Activated CD4-positive, alpha-beta T cell treated with anti-CD3 and anti-CD28 coated beads, Interleukin-2, amount 50 U/mL, for 16 hours (primary cell): ENCODE measurements around the gene ST6GAL2.

Source experiments
- DNase-seq: peaks from one replicate; pipeline ENCODE4 v3.0.0-alpha.2; 2020

Gene ST6GAL2

DNA sequence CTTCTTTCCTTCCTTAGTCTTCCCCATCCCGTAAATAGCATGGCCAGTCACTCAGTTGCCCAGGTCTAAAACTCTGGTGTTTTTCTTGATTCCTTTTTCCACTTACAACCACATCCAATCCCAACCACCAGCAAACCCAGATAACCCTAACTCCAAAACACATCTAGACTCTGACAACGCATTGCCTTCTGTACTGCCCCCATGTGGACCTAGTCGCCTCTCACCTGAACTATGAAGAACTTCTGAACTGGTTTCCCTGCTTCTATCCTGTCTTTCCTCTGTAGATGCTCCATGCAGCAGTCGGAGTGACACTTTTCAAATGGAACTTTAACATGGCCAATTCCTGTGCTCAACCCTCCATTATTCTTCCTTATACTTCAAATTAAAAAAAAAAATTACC, 26.5 kb downstream of the ST6GAL2 start:
- no peak for DNase-seq

DNA sequence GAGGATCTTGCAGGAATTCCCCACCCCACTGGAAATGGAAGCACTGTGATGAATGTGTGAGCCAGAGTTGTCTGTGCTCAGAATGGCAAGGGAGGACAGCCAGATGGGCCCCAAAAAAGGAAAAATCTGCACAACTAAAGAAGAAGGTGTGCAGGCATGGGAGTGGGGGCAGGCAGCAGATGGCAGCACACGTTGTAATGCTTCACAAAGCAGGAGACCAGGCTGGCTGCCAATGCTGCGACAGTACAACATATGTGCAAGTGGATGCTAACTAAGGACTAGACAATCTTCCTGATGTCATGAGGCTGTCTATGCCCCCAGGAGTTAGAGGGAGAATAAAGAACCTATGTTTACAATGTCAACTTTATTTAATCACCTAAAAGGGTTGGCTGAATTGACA, 27.2 kb downstream of the ST6GAL2 start:
- no peak for DNase-seq

DNA sequence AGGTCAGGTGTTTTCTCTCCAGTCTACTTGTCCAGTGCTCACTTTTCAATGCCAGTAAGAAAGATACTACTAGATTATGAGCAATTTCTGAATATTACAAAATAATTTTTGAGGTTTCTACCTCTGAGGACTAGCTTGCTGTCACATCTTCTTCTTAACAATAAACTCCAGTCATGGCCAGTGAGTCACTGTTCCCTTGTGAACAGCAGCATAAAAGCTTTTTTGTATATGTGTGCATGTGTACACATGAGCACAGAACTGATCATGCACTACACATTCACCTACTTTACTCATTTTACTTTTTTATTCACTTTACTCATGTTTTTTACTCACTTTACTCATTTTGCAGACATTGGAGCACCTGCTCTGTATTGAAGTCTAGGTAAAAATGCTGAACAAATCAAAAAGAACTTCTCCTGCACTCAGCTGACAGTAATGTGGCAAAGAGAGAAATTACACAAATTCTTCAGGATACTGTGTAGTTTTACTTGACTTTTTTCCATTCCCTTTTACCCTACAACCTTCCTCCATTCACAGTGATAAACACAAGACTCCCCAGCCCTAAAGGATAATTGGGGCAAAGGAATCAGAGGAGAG, 28.0 kb downstream of the ST6GAL2 start:
- DNase-seq: no peak

DNA sequence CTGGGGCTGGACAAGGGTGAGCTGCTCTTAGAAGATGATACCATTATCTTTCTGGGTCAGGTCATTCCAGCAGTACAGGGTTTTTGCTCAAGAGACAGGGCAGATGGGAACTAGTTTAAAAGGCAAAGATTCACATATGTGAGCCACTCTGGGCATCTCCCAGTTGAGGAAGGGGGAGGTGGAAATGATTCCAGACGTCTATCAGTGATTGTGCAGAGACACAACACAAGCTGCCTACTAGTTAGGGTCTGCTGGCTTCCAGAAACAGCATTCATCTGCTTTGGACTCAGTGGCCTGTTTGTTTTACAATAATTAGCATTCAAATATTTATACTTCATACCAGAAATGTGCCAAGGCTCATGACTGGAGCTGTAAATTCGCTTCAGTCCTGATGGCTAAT, 32.3 kb downstream of the ST6GAL2 start:
- no peak for DNase-seq

DNA sequence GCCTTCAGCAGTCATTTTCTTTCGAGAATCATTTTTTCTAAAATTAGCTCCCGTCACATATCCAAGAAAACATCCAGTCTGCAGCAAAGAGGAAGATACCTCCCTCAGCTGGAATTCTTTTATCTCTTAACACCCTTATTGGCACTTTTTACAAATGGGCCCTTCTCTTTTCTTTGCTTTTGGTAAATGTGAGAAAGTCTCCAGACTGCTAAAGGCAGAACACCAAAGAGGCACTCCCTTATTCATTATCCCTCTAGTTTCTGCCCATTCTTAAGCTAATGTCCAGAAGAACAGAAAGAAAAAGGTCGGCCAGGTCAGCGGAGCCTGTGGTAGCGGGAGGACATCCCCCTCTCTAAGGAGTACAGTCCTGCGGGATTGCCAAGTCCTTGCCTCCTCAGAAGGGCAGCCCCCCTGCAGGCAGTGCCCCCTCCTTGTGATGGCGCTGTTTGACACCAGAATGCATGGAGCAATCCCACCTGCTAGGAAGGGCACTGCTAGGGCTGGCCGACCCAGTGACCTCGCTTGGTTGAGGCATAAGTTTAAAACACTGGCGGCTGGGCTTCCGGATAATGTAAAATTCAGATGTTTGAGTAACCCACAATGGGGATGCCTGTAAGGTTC, 34.0 kb downstream of the ST6GAL2 start:
- DNase-seq: no peak

DNA sequence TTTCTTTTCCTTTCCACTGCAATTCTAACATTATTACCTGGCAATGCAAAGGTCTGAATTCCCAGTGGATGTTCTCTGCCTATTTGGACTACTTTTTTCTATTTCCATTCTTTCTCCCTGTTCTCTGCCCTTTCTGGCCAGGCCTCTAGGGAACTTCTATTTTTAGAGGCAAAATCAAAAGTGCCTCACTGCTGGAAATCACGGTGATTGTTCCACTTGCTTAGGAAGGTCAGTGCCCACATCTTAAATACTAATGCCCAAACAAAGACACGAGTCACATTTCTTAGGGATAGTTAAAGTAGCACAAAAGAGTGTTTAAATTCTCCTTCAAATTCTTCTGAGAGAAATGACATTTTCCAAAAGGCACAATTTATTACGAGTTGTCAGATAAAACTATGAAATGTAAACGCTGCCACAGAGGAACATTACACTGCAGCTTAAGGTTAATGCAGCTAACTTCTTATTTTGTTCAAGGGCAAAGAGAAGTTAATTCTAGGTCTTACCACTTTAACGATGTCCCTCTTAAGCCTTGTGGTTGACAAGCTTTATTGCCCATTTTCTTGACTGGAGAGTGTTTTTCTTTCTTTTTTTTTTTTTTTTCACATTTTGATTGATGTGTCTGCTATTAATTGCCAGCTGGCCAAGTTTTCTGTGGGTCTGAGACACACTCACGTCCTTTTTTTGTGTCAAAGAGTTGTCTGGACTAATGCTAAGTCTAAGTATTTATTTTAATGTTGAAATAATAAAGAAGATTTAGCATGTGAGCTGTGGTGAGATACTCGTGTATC, 34.7 kb downstream of the ST6GAL2 start:
- DNase-seq: no peak

DNA sequence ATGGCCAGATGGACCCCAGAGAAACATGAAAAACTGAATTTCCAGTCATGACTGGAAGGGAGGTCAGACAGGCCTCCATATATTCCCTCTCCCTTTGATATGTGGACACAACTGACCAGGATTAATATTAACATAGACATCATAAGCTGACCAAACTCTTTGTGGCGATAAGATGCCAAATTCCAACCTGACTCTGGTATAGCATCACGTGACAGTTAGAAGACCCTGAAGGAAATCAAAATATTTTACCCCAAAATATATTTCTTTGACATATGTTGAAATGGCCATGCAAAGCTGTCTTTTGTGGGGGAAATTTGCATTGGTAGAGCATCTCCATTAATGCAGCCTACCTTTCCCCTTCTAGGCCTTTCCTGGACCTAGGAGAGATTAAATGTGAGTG, 36.7 kb downstream of the ST6GAL2 start:
- DNase-seq: no peak

DNA sequence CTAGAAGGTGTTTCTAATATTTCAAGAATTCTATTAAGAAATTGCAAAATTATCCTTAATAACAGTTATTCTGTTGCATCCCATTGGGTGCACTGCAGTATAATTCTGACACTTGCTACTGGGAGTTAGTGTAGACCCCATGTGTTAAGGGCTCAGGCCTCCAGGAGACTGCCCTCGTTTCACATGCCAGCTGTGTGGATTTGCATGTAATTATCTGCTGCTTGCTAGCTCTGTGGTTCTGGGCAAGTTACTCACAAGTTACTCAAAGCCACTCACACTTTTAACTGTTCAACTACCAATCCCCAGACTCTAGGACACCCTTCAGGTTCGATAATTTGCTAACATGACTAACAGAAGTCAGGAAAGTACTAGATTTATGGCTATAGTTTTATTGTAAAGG, 38.6 kb downstream of the ST6GAL2 start:
- no peak for DNase-seq

DNA sequence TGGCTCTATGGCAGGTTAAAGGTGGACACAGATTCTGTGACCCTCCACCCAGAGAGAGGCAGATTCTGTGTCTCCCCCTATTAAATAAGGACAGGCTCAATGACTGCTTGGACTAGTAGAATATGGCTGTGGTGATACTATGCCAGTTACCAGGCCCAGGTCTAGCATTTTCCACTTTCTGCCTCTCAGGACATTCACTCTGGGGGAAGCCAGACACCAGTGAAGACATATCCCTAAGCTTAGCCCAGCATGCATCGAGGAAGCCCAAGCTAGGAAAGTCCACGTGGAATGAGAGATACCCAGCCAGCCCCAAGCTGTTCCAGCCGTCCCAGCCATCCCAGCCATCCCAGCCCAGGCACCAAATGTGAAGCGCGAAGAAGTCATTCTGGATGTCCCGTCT, 40.3 kb downstream of the ST6GAL2 start:
- DNase-seq: no peak

DNA sequence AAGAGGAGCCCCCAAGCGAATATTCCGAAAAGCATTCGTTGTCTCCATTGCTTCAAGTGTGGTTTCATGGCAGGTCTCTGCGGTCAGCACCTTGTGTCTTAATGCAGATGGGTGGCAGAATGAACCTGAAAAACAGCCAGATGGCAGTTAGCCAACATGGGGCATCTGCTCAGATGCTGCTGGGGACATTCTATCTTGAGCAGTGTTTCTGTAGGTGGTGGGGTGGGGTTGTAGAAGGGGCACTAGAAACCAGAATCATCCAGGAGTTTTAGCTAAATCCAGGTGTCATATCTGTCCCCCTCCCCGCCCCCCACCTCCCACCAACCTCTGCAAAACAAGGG, 42.1 kb downstream of the ST6GAL2 start:
- no peak for DNase-seq

DNA sequence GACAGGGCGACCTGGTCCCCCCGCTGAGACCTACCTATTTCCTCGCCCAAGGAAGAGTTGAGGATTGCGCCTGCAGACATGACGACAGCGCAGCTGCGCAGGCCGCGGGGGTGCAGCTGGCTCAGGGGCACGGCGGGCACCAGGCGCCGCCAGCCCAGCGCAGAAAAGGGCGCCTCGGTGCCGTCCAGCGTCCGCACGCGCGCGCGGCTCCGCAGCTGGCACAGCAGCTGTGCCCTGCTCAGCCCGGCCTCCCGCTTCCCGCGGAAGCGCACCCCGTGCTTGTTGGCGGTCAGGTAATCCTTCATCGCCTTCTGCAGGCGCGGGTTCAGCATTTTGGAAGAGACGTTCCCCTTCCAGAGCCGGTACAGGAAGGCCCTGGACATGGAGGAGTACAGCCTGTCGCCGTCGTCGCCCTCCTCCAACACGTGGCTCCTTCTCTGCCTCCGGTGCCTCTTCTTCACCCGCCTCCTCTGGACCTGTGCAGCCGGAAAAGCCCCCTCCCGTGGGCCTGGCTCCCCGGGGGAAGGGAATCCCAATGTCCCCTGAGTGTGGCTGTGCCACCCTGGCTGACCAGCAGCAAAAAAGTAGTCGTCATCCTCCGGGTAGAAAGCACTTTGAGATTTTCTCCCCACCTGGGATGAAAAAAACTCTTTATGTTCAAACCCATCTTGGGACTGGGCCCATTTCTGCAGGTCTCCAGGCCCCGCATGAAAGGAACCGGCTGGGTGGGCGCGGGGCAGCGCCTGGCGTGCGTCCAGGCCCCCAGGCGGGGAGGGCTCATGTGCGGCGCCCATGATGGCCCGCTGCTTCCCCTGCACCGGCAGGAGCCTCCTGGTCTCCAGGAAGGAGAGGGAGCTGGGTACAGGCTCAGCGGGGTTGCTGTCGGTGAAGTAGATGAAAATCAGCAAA, 42.7 kb downstream of the ST6GAL2 start:
- DNase-seq: no peak

DNA sequence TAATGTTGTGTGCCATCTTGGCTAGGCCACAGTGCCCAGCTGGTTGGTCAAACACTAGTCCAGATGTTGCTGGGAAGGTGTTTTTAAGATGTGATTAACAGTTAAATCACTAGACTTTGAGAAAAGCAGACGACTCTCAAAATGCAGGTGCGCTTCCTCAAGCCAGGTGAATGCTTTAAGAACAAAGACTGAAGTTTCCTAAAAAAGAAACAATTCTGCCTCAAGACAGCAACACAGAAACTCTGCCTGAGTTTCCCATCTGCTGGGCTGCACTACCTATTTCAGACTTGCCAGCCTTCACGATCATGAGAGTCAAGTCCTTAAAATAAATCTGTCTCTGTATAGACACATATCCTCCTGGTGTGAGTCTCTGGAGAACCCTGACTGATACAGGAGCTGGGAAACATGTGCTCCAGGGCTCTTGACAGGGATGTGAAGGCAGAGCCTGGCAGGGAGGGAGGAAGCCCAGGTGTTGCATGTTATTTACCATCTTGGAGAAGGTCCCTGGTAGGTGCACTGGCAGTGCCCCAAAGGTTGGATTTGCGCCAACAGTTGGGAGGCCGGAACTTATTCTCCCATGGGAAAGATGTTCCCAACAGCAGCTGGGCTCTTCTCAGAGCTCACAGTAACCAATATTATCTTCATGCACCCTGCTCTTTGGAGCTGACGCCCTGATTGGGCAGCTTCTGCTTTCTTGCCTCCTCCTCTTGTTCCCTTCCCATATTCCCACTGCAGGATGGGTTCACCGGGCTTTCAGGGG, 43.9 kb downstream of the ST6GAL2 start:
- DNase-seq: no peak

DNA sequence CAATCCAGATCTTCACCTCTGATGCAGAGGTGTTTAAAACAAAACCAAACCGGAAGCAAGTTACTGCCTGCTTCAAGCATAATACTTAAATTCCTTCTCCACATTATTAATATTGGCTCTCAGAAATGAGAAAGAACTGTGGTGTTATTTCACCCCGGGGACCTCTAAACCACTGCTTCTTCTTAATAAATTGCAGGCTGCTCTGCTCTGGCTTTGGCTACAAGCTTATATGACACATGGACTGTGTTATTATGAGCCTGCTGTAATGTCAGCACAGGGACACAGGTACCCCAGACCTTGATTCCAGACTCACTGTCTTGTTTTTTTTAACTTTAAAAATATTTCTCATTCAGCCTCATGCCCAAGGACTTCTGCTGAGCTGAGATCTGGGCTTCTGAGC, 45.1 kb downstream of the ST6GAL2 start:
- DNase-seq: no peak

DNA sequence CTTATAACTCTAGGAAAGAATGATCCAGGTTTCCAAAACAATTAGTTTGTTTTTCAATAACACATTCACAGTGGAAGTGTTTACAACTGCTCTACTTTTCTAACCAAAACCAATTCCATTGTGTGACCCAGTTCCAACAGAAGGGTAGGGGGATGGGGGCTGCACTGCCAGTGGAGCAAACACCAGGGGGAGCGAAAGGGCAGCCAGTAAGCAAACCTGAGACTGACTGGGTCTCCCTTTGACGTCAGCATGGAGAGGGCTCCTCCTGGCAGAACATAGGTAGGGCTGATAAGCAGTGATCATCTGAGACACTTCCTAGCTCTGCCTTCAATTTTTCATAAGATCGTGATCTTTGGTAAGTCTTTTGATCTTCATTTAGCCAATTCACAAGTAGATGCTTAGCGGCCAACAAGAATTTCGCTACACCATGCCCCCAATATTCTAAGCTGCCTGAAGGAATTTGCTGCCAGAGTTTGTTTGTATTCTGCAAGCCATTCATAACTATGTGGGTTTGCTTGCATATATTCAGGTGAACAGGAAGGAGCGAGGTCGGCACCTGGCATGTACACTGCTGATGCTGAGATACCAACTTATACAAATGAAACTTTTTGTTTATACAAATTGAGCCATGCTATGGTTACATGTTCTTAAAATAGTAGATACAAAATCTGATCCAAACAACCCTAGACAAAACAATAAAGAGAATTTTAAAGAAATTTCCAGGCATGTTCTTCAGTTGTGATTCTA, 45.9 kb downstream of the ST6GAL2 start:
- no peak for DNase-seq

DNA sequence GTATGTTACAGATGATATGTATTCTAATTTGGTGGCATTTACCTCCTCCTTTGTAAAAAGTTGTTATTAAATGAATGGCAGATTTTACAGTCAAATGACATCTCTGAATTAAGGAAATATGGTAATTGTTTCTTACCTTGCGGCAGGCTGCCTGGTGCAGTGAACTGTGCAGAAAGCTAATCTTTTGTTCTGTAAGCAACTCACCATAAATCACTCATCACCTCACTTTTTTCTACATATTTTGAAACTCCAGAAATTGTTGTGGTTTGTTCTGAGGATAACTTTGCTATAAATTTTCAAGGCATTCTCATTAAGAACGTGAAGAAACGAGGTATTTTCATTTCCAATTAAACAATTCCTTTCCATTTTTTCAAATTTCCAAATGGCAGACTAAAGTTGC, 52.7 kb downstream of the ST6GAL2 start:
- DNase-seq: no peak

DNA sequence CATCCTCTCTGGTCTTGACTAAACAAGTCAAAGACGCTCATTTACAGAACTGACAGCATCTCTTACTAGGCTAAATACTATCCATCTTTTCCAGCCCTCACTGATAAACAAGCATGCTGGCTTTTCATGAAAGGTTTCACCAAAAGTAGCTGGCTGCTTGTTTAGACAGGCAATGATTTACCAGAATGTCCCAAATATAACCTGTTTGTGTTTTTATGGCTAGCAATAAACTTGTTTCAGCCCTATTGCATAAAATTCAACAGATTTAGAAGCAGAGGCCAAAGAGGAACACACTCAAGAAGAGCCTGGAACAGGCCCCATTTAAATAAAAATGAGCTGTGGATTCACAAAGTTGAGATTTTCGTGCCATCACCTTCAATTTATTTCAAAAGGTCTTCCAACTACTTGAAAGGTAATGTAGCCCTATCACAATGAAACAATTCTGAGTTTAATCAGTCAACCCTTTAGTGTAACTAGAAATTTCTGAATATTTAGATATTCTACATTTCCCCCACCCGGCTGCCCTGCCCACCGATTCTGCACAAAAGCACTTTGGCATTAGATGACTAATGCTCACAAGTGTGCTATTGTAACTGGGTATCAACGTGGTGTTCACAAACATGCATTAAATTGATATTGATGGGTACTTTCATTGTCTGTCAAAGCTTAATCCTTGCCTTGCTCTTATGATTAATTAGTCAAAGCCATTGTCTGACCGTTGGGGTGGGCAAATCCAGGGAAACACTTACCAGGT, 54.0 kb downstream of the ST6GAL2 start:
- DNase-seq: no peak

DNA sequence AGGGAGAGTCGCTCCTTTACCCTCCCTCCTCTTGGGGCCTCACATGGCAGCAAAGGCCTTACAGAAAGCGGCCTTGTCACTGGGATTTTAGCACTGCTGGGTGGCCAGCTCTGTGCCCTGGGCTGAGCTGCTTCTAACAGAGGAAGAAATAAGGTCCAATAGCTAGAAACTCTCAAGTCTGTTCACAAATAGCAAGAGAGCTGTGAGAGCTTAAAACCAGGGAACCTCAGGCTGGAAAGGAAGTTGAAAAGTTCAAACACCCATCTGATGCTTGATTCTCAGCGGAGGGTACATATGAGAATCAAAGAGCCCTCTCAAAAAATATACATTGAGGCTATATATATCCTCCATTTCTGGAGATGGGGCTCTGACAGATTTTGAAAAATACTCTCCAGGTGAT, 54.7 kb downstream of the ST6GAL2 start:
- DNase-seq: no peak

DNA sequence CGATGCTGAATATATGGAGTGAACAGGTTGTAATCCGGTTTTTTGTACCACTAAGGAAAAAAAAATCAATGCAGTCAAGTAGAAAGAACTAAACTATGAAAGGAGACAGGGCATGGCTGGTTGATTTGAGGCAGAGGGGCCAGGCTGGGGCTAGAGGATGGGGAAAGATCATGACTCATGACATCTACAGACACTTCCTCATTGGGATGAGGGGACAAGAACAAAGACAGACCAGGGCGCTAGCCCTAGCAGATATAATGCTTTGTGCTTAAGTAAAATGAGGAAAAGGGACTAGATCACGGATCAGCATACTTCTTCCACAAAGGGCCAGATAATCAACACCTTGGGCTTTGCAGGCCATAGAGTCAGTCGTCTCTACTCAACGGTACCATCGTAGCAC, 55.8 kb downstream of the ST6GAL2 start:
- DNase-seq: no peak

DNA sequence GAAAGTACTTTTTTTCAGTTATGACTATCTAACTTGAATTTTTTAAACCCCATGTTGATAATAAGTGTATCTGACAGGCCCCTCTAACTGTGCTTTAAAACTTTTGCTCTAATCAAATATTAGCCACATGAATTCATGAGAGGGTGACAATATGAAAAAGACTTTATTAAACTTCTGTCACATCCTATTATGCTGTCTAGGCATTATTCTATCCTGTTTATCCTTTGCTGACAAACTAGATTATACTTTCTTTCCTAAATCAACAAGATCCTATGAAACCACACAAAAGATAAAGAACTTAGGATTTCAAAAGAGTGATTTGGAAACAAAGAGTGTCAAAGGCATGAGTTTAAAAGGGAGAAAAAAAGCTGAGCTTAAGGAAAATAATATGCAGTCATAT, 57.8 kb downstream of the ST6GAL2 start:
- DNase-seq: no peak

DNA sequence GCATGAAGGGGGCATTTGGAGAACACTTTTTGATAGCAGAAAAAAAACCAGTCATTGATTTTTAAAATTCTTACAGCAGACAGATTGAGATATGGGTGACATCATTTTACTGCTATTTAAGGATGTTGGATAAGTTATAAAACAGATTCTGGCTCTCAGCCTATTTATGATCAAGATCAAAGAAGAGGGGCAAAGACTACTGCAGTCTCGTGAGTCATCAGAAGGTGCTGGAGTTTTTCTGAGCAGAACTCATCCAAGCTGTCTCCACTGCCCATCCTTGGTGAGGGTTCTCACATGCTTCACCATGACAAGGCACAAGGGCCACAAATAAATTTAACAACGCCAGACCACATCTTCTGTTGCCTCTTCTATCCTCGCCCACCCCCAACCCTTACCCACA, 58.8 kb downstream of the ST6GAL2 start:
- DNase-seq: no peak

DNA sequence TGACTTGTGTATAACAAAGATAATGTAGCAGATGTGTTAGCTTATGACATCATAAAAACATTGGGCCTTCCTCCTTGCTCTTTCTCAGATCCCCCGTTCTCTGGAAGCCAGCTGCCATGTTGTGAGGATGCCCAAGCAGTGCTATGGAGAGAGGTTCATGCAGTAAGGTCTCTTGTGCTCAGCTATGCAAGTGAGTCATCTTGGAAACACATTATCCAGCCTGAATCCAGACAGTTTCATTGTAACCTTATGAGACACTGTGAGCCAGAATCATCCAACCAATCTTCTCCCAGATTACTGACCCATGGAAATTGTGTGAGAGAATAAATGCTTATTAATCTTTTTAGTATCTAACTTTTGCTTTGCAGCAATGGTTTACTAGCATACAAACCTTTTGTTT, 60.8 kb downstream of the ST6GAL2 start:
- DNase-seq: no peak
